AG09319 (cell line): ENCODE results near the gene TSNAX.
"Not testable (repeated sequence)": the region's sequence is repeated elsewhere in the genome, so short reads cannot be mapped to it uniquely, and the experiment has no call there.

Experiments used
- DNase-seq: peaks from one replicate; pipeline ENCODE4 v3.0.0-alpha.2; 2010; ENCODE audit warnings: low read depth; ENCODE audit errors: extremely low read depth
- CTCF ChIP-seq: IDR thresholded peaks from 2 replicates; pipeline ENCODE4 v1.5.1; 2011; ENCODE audit warnings: low read depth, mild to moderate bottlenecking, inconsistent platforms, low read length, moderate library complexity

Gene TSNAX

GRCh38 chr1:231563247-231563646 lies 34.8 kb downstream of the TSNAX start:
- TF ChIP-seq CTCF = no peak
- no peak for DNase-seq

GRCh38 chr1:231564373-231564772 lies 35.9 kb downstream of the TSNAX start:
- TF ChIP-seq CTCF = no peak
- DNase-seq = no peak

- DNase-seq = no peak
- TF ChIP-seq CTCF = no peak
Observed at GRCh38 chr1:231566496-231566895, 38.0 kb downstream of the TSNAX start.

GRCh38 chr1:231570262-231570661 lies 41.8 kb downstream of the TSNAX start:
- not testable (repeated sequence) for DNase-seq

- no peak for TF ChIP-seq CTCF
- no peak for DNase-seq
Observed at GRCh38 chr1:231571904-231572303, 43.4 kb downstream of the TSNAX start.

GRCh38 chr1:231575472-231575871 lies 47.0 kb downstream of the TSNAX start:
- DNase-seq = no peak
- no peak for TF ChIP-seq CTCF

GRCh38 chr1:231576804-231577718 lies 48.6 kb downstream of the TSNAX start:
- no peak for DNase-seq
- TF ChIP-seq CTCF = no peak

- DNase-seq = no peak
- no peak for TF ChIP-seq CTCF
Observed at GRCh38 chr1:231580874-231581273, 52.4 kb downstream of the TSNAX start.
